COLO668 (cell line): ENCODE measurements around the gene COX8A.

Experiments used
- DNase-seq: peaks from one replicate; lab custom pipeline; 2025; ENCODE audit not compliant: unreplicated experiment; lab: John Stamatoyannopoulos, UW

The COX8A gene

DNA sequence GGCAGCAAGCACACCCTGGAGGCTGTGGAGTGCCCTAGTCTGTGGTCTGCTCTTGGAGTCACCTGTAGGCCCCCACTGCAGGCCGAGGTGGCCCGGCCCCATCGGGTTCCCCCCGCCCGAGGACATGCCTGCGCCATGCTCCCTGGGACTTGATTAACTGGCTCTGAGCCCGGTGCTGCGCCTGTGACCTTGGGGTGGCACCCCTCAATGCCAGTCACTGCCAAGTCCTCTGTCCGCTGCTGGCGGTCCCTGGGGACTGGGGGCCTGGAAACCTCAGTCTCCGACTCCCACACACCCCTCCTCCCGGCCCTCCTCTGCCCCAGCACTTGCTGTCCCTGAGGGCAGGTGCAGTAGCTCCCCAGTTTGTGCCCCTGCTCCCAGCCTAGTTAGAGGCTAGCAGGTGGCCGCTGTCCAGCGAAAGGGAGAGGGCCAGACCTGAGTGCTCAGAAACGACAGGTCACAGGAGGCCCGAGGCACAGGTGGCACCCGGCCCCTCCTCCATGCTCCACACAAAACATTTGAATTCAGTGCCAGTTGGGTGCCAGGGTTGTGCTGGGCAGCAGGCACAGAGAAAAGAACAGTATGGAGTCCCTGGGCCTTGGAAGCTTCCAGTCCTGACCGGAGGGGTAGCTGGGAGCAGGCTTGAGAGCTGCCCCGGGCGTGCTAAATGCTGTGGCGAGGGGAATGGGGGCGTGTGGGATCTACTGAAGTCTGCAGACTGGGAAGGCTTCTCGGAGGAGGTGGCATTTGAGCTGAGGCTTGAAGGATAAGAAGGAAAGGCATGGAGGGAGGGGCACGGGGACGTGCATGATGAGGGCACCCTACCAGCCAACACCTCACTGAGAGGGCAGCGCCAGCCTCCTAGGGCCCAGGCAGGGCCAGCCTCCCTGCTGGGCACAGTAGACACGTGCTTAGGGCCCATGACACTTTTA is 45.0 kb downstream of the COX8A start:
- no peak for DNase-seq

DNA sequence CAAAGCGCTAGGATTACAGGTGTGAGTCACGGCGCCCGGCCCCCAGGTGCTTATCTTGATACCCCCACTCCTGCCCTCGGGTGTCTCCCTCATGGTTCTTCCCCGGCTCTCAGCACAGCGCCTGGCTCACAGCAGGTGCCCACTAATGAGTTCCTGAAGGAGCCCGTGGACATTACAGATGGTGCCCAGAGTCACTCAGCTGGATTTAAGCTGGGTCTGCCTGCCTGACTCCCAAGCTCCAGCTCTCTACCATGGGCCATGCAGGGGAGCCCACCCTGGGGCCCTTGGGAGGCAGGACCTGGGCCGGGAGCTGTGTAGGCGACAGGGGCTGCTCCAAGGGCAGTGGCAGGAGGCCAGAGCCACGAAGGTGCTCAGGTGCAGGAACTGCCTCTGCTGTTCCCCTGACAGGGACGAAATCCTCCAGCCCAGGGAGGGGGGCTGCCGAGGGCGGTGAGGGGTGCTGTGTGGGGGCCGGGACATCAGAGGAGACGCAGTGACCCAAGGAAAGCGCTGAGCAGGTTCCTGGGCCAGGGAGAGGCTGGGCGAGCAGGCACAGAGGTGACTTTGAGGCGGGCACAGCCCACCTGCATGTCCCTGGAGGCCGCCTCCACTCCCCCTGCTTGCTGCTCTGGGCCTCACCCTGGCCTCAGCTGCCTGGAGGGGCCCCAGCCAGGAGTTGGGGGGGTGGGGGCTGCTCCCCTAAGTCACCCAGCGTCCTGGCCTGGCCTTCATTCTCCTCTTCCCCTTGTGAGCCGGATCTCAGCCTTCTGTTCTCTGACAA is 46.7 kb downstream of the COX8A start:
- no peak for DNase-seq

DNA sequence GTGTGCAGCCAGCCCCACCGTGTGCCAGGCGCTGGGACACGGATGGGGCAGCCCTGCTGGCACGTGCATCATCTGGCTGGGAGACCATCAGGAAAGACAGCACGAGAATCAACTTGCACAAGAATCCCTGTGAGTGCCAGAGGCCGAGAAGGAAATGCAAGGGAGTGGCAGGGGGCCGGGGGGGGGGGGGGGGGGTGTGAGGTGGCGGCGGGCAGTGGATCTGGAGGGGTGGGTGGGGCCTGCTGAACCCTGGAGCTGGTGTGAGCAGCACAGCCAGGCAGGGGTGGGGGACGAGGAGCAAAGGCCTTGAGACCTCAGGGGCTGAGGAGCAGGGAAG is 47.3 kb downstream of the COX8A start:
- DNase-seq = no peak

DNA sequence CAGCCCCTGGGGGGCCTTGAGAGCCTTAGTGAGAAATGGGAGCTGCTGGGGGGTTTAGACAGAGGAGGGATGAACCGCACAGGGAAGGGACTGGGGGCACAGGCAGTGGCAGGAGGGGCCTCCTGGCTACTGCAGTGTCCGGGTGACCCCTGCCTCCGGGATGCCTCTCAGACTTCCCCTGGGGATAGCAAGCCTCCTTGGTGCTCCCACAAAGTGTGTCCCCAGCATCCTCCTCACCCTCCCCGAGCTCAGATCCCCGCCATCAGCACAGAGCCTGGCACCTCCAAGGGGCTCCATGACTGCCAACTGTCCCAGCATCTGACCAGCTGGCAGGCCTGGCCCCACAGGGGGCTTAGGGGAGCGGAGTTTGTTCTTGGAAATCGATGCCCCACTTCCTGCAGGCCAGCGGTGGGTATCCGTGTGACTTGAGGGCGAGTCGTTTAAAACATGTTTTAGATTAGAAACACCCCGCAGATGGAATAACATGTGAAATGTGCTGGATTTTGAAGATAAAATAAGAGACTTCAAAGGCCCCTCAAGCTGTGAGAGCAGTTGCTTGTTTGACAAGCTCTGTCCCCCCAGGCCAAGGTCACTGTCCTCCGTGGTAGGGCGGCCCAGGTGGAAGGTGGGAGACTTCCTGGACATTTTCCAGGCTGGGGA is 47.8 kb downstream of the COX8A start:
- no peak for DNase-seq

DNA sequence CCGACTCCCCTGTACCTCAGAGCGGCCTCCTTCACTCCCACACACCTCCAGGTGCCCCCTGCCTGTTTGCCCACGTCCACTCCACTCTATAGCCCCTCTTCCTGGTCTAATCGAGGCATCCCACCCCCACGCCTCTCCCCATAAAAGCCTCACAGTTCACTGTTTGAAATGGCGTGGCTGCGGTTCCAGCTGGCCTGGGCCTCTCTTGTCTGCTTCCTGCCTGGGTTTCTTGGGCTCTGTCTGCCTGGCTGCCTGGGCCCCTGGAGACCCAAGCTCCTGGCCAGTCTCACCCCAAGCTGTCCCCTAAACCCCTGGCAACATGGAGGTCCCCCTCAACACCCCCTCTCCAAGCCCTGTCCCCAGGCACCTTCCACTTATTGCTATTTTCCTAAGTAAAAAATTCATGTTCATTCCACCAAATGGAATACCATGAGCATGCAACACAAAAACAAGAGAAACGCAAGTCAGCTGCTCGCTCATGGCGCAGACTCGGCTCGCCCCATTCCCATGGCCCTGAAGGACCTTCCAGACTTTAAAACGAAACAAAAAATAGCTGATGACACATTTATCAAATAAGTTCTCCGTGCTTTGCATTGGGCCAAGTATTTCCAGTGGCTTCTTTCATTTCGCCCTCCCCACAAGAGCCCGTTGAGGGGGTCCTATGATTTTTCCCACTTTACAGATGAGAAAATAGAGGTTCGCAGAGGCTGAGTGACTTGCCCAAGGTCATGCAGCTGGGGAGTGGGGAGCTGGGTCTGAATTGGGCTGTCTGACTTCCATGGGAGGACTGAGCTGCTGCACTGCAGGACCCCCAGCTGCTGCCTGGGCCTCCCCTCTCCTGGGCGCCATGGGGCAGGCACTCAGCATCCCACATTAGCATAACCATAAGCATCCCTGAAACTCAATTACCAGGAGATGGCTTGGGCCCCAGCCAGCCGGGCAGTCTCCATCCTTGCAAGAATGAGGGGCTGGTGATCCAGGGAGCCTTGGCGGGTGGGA is 49.6 kb downstream of the COX8A start:
- no peak for DNase-seq

DNA sequence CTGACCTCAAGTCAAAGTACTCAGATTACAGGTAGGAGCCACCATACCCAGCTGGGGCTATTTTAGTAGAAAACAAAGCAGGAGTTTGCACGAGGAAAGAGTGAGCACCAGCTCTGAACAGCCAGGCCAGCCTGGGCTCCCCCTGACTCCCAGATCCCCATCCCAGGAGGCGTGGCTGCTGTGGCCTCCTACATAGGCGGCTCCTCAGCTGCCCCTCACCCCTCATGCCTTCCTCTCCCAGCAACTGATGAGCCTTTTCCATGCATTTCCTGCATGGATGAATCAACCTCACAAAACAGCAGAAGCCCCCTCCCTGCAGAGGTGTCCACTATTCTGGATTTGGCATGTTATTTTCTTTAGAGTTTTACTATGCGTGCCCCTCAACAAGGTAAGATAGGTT is 50.8 kb downstream of the COX8A start:
- DNase-seq = no peak
